GM19239 (cell line): ENCODE data around the gene LNPK.
"Not testable (repeated sequence)": the region's sequence is repeated elsewhere in the genome, so short reads cannot be mapped to it uniquely, and the experiment has no call there.

Source experiments
- DNase-seq: peaks from one replicate; pipeline ENCODE4 v3.0.0; 2011; ENCODE audit warnings: low spot score; ENCODE audit not compliant: insufficient read length
- FAIRE-seq: peaks from 2 replicates; lab custom pipeline; 2011; peaks lifted over from hg19 to GRCh38; lab: Jason Lieb, UNC

Gene LNPK

DNA sequence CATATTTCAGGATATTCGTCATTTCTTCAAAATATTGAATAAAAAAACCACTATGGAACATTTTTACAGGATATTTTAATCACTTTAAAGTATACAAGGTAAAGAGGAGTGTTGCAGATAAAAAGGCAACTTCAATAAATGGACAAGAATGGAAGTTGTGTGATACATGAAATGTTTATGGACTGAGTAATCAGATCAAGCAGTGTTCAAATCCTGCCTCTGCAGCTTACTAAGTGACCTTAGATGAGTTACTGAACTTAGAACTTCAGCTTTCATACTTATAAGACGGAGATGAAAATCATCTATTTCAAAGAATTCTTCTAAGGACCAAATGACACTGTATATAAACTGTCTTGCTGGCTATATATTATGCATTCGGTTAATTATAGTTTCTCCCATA lies 87.2 kb downstream of the LNPK start:
- FAIRE-seq (no peak), DNase-seq (no peak)

DNA sequence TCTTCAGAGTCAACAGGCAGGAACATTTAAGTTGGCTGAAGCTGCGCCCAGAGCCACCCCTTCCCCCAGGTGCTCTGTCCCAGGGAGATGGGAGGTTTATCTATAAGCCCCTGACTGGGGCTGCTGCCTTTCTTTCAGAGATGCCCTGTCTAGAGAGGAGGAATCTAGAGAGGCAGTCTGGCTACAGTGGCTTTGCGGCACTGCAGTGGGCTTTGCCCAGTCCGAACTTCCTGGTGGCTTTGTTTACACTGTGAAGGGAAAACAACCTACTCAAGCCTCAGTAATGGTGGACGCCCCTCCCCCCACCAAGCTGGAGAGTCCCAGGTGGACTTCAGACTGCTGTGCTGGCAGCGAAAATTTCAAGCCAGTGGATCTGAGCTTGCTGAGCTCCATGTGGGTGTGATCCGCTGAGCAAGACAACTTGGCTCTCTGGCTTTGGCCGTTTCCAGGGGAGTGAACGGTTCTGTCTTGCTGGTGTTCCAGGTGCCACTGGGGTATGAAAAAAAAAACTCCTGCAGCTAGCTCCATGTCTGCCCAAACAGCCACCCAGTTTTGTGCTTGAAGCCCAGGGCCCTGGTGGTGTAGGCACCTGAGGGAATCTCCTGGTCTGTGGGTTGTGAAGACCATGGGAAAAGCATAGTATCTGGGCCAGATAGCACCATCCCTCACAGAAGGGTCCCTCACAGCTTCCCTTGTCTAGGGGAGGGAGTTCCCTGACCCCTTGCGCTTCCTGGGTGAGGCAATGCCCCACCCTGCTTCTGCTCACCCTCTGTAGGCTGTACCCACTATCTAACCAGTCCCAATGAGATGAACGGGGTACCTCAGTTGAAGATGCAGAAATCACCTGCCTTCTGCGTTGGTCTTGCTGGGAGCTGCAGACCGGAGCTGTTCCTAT lies 88.0 kb downstream of the LNPK start:
- not testable (repeated sequence) for FAIRE-seq, DNase-seq

DNA sequence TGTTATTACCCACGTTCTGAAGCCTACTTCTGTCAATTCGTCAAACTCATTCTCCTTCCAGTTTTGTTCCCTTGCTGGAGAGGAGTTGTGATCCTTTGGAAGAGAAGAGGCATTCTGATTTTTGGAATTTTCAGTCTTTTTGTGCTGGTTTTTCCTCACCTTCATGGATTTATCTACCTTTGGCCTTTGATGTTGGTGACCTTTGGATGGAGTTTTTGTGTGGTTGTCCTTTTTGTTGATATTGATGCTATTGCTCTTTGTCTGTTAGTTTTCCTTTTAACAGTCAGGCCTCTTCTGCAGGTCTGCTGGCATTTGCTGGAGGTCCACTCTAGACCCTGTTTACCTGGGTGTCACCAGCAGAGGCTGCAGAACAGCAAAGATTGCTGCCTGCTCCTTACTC lies 88.8 kb downstream of the LNPK start:
- not testable (repeated sequence) for FAIRE-seq, DNase-seq

- FAIRE-seq: no peak
- DNase-seq: no peak
These were observed 98.0 kb downstream of the LNPK start for GRCh38 chr2:175904035-175904434.

DNA sequence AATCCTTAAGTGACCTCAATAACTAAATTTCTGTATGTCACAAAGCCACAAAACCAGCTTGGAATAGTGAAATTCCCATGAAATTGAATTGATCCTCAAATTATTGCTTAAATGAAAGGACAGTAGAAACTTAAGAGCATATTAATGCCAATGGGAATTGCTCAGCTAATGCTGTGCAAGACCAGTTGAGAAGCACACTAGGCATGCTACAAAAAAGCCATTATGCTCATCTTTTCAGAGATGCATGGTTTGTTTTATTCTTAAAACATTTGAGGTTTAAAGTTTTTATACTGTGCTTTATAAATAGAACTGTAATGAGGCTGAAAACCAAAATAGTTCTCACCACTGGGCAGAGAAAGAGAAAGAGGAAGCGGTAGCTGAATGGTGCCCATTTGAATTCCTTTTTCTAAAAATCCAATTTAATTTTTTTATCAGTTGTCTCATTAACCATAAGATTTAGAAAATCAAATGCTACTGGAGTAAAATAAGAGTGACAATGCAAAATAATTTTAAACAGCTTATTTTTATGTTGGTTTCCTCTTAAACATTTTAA lies 98.6 kb downstream of the LNPK start:
- no peak for FAIRE-seq
- no peak for DNase-seq

GRCh38 chr2:175895957-175896356 lies 106.1 kb downstream of the LNPK start:
- not testable (repeated sequence) for FAIRE-seq, DNase-seq

- FAIRE-seq: no peak
- DNase-seq: no peak
These were observed 110.0 kb downstream of the LNPK start for GRCh38 chr2:175892046-175892445.

DNA sequence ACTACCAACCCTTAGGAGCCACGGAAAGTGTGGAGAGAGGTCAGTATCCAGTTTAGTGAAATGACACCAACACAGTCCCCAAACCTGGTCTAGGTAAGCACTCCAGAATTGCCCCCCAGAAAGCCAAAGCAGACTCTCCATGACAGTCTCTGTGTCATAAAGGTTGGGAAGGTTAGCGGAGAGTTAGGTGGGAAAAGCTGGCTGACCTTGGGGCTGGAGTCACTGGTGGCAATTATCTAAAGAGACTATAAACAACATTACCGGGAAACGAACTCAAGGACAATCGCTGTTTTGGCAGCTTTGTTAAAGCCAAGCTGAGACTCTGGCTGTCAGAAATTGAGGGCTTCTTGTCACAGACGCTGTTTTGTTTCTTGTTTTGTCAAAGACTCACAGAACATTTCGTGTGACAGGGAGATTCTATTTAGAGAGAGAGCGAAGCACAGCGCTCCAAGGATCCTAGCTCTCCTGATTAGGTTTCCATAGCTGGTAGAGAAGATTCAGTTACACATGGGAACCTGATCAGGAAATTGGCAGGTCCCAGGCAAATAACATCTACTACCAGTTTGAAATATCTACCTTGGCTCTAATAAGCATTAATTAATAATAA lies 111.3 kb downstream of the LNPK start:
- FAIRE-seq (no peak), DNase-seq (no peak)

DNA sequence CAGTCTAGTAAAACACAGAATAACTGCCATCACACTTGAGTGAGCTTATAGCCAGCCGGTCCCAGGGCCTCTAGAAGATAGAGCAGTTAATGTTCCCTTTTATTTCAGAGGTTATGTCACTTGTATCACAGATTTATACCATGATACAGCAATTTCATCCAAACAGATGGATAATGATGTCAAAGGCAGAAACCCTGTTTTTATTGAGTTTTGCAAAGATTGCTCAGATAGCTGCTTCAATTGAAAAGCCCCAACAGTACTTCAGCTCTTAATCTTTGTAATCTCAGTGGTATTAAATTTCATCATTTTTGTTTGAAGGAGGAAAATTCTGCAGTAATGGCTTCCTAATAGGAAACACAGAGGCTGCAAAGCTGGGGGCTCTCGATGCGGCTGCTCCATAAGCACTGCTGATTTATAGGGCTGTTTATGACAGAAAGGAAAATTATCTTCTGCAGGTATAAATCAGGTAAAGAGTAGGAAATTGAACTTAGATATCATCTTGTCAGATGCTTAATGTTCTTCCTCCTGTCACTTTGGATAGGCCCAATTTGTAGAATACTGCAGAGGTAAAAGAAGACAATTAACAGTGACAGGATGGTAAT lies 112.3 kb downstream of the LNPK start:
- DNase-seq: no peak
- FAIRE-seq: no peak

GRCh38 chr2:175887776-175888175 lies 114.3 kb downstream of the LNPK start:
- no peak for FAIRE-seq
- DNase-seq: no peak

DNA sequence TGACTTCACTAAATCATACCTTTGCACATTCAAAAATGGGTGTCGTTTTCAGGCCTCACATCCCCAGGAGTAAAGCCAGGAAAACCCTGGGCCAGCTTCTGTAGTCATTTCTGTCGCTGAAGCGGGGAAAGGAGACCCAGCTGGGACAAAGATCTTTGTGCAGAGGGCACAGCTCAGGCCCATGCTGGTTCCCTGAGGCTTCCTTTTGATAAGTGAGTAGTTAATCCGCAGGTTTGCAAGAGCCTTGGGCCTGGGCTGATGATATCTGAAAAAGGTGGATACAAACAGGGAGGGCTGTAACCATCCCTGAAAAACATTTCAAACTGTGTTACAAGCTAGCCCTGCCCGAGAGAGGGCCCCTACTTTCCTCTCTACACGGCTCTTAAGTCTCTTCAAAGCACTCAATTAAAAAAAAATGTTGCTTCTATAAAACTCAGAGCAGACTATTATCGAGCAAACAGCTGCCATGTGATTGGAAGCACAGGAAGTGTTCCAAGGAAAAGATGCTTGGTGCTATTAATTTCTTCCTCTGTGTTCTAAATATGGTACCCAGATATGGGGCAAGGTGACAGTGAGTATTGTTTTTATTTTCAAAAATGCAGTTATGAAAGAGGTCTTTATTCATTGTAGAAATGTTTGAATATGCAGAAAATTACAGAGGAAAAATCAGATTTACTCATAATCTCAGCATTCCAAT lies 117.2 kb downstream of the LNPK start:
- no peak for DNase-seq
- FAIRE-seq: no peak

DNA sequence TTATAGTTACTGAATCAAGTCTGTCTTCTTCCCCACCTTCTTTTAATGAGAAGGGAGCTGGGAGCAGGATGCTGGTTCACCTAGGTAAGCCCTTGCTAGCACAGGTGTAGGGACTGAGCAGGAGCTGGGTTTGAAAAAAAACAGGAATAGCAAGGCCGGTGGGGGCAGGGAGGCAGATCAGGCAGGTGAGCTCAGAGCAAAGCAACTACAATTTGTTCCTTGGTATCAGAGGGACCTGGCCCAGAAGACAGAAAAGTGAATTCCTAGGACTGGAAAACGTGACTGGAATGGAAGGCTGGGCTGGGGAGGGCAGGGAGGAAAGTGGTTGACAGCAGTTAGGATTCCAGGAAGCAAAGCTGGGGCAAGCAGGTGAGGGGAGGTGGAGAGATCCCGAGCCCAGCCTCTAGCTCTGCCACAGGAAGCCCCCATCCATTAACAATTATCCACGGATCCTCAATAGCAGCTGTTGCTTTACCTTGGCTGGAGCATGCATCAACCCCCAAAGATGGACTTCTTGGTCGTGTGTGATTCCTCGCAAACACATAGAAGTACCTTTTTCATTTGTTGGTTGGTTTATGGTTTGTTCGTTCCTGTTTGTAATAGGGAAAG lies 118.4 kb downstream of the LNPK start:
- DNase-seq: no peak
- no peak for FAIRE-seq

- DNase-seq (no peak), FAIRE-seq (no peak)
These were observed 122.4 kb downstream of the LNPK start for GRCh38 chr2:175879679-175880078.

GRCh38 chr2:175877845-175878544 lies 124.1 kb downstream of the LNPK start:
- DNase-seq: no peak
- FAIRE-seq: no peak

DNA sequence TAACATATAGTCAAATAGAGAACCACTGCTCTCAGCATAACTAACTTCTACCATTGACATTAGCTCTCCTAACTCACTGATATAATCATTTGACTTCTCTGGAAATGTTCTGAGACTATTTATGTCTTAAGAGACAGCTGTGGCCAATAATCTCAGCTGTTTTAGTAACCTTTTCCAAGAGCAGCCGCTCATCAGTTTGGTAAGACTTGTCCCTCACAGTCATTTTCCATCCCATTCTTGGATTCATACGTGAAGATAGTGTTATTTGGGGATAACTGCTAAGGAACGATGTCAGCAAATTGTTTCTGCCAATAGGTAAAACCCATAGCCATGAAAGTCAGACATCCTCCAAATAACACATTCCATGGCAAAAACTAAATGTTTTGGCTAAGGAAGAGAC lies 127.8 kb downstream of the LNPK start:
- no peak for FAIRE-seq
- DNase-seq: no peak
